GM20000 (cell line): Measurements from ENCODE around the gene UCN.
"Not testable (repeated sequence)": the region's sequence is repeated elsewhere in the genome, so short reads cannot be mapped to it uniquely, and the experiment has no call there.

Experiments used
- DNase-seq: peaks from one replicate; pipeline ENCODE4 v3.0.0; 2012; ENCODE audit warnings: low spot score
- CTCF ChIP-seq: IDR thresholded peaks from 2 replicates; pipeline ENCODE4 v1.5.1; 2012; ENCODE audit warnings: mild to moderate bottlenecking, control low read depth; ENCODE audit errors: extremely low read depth, missing control alignments

The UCN gene

GRCh38 chr2:27308359-27308881 is at the start of gene UCN:
Gene UCN, minus strand, starts transcription at chr2:27308445. Its CDS starts 550 bp downstream, at chr2:27307895.
- no peak for DNase-seq
- TF ChIP-seq CTCF = no peak

- no peak for TF ChIP-seq CTCF
- DNase-seq = peak; percentile 90
These were observed 48.3 kb upstream of the UCN start, which contains the start of gene GTF3C2 for GRCh38 chr2:27356382-27357181. Gene GTF3C2, minus strand, starts transcription at chr2:27356764. Its CDS starts 13,210 bp downstream, at chr2:27343554.

GRCh38 chr2:27356056-27356381 is 47.8 kb upstream of the UCN start:
- no peak for DNase-seq
- no peak for TF ChIP-seq CTCF

GRCh38 chr2:27354597-27354927 is 46.3 kb upstream of the UCN start:
- TF ChIP-seq CTCF = no peak
- DNase-seq = no peak

- no peak for TF ChIP-seq CTCF
These were observed 45.7 kb upstream of the UCN start for GRCh38 chr2:27353762-27354596.

GRCh38 chr2:27353386-27353761 is 45.1 kb upstream of the UCN start:
- not testable (repeated sequence) for DNase-seq

More at GRCh38 chr2:27353762-27354596, 45.7 kb upstream of the UCN start:
- DNase-seq = no peak

GRCh38 chr2:27351802-27352598 is 43.8 kb upstream of the UCN start:
- TF ChIP-seq CTCF = no peak
- no peak for DNase-seq
